GM21423 (cell line): Measurements from ENCODE around the gene GAN.
"Not testable (repeated sequence)": the region's sequence is repeated elsewhere in the genome, so short reads cannot be mapped to it uniquely, and the experiment has no call there.

Source experiments
- ATAC-seq: cut with Tn5 transposase; IDR thresholded peaks from one replicate; pipeline ENCODE4 v1.9.1; 2021; ENCODE audit warnings: mild to moderate bottlenecking, moderate library complexity; ENCODE audit not compliant: unreplicated experiment

Gene GAN

GRCh38 chr16:81307770-81308169 is 7.0 kb upstream of the GAN start:
- no peak for ATAC-seq

- no peak for ATAC-seq
Observed at GRCh38 chr16:81310045-81310644, 4.6 kb upstream of the GAN start.

GRCh38 chr16:81311762-81312161 is 3.0 kb upstream of the GAN start:
- ATAC-seq: no peak

GRCh38 chr16:81313701-81314602 is 810 bp upstream of the GAN start:
- ATAC-seq: no peak

GRCh38 chr16:81315271-81316175 is 761 bp downstream of the GAN start:
- ATAC-seq: peak; percentile 23

- no peak for ATAC-seq
Observed at GRCh38 chr16:81316176-81316496, 1.4 kb downstream of the GAN start.

GRCh38 chr16:81318711-81319110 is 3.9 kb downstream of the GAN start:
- ATAC-seq: no peak

GRCh38 chr16:81319221-81319912 is 4.6 kb downstream of the GAN start:
- ATAC-seq: no peak

GRCh38 chr16:81321039-81321438 is 6.3 kb downstream of the GAN start:
- ATAC-seq: no peak

- ATAC-seq: no peak
Observed at GRCh38 chr16:81321536-81321935, 6.8 kb downstream of the GAN start.

- ATAC-seq: no peak
Observed at GRCh38 chr16:81324808-81325207, 10.0 kb downstream of the GAN start.

GRCh38 chr16:81327011-81327410 is 12.2 kb downstream of the GAN start:
- ATAC-seq: no peak

GRCh38 chr16:81327447-81328196 is 12.9 kb downstream of the GAN start:
- ATAC-seq: no peak

- ATAC-seq: no peak
Observed at GRCh38 chr16:81329947-81330346, 15.2 kb downstream of the GAN start.

- ATAC-seq: no peak
Observed at GRCh38 chr16:81333356-81333755, 18.6 kb downstream of the GAN start.

GRCh38 chr16:81335669-81336068 is 20.9 kb downstream of the GAN start:
- ATAC-seq: no peak

- no peak for ATAC-seq
Observed at GRCh38 chr16:81337097-81337496, 22.3 kb downstream of the GAN start.

GRCh38 chr16:81345172-81345571 is 30.4 kb downstream of the GAN start:
- not testable (repeated sequence) for ATAC-seq

- ATAC-seq: no peak
Observed at GRCh38 chr16:81347425-81347824, 32.7 kb downstream of the GAN start.

GRCh38 chr16:81349608-81350305 is 35.0 kb downstream of the GAN start:
- no peak for ATAC-seq
